GM12874 (cell line): ENCODE measurements around the gene ICE2.

Experiments
- CTCF ChIP-seq: IDR thresholded peaks from 2 replicates; pipeline ENCODE4 v1.5.1; 2011; ENCODE audit warnings: low read depth, mild to moderate bottlenecking, control low read depth, low read length, moderate library complexity; ENCODE audit not compliant: insufficient read depth

Gene ICE2

GRCh38 chr15:60414016-60414682 lies 64.8 kb downstream of the ICE2 start:
- TF ChIP-seq CTCF, result no peak

DNA sequence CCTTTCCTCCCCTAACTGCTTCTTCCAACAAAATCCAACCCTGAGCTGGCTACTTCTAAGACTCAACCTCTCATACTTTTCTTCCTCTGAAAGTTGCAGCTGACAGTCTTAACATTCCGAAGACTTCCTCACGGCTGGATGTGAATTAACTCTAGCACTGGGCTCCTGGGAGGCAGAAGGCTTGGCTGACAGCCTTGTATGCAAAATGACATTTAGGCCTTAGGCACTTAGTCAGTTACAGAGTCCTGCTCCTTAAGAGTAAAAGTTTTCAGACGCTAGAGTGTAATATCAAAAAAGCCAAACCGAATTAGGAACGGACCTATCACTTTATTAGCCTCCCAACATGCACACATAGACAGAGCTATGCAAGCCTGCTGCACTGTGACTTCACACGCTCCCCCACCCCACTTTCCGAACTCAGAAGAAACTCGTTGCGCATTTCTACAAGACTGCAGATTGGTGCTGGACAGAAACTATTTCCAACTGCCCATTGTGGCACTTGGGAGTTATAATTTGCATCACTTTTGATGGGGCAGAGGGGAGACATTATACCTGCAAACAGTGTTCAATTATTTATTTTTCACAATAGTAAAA lies 65.6 kb downstream of the ICE2 start:
- no peak for TF ChIP-seq CTCF

DNA sequence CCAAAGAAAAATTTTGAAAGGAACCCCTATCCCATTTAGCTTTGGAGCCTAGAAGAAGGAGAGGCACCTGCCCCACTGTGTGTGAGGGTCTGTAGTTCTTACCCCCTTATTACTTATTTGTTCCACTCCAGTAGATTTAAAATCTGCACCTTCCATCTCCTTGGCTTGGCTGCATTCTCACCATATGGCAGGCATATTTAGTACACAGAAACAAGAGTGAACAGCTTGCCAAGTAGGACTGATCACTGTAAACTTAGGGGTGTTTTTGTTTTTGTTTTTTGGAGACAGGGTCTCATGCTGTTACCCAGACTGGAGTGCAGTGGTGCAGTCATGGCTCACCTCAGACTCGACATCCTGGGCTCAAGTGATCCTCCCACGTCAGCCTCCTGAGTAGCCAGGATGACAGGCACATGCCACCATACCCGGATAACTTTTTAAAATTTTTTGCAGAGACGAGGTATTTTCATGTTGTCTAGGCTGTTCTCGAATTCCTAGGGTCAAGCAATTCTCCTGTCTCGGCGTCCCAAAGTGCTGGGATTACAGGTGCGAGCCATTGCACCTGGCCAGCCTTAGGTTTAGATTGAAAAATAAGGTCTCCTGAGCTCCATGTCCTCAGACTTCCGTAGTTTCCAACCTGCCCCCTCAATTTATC lies 67.0 kb downstream of the ICE2 start:
- no peak for TF ChIP-seq CTCF

DNA sequence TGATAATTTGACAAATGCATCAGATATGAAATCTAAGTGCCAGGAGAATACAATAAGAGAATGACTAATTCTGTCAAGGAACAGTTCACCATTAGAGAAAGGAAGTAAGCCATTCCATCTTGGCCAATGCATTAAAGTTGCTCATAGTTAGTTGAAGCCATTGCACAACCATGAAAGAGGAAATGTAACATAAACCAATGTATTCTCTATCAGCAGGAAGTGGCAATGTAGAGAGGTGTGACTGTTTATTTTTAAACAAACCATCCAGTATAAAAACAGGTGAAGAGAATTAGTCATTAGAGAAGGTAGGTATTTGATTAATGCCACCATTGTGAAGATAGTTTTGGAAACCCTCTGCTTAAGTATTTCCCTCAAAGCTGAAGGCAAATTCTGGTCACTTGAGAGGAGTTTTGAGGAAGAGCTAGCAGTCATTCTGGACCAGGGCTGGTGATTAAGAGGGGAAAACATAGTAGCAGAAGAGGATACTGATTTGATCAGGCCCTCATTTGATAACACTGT lies 70.4 kb downstream of the ICE2 start:
- no peak for TF ChIP-seq CTCF

GRCh38 chr15:60407415-60407805 lies 71.5 kb downstream of the ICE2 start:
- TF ChIP-seq CTCF, result no peak

DNA sequence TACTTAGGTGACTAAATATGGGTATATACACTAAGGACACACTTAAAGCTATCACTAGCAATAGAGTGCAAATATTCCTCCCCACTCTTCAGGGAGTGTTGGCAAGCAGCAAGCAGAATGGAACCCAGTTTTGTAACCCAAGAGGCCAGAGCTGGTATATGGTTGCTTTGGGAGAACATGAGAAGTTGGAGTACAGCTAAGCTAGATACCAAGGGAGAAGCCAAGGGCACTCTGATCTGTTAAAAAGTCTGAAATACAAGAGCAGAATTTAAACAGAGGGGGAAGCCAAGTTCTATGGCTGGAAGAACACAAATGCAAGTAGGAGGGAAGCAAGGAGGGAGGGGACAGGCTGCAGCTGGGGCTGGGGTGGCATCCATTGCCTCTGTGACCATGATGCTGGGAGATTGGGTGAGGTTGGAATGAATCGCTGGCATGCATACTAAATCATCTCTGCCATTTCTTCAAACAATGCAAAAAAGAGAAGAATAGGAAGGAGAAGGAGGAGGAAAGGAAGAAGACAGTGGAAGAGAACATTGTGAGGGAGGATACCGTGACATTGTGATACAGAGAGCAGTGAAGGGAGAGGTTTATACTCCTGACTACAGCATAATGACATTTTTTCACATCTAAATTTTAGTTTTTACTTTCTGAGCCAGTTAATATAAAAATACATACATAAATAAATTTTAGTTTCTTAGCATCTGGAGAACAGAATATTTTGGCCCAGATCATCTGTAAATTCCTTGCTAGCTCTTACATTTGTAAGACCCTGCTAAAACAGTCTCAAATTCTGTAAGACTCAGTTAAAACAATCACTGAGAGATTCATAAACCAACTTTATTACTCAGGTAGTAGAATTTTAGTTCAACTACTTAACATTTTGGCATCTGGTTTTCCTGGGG lies 72.2 kb downstream of the ICE2 start:
- TF ChIP-seq CTCF, result no peak

DNA sequence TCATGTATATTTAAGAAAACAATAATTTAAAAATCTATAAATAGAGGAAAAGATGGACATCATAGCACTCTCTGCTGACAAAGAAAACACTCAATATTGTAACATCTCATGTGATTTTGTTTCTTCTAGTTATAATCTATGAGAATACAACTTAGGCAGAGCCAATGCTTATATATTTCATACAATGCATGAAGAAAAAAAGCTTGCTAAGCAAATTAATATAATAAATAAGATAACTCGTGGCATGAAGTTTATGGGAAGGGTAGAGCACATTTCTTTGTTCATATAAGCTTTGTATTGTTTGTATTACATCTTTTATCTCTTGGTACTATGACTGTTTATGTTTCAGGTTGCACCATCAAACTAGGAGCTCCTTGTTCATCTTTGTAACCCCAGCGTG lies 73.5 kb downstream of the ICE2 start:
- no peak for TF ChIP-seq CTCF
